Astrocyte (in vitro differentiated cells and primary cell): ENCODE measurements around the gene SMARCD3.

Experiments used
- EZH2 ChIP-seq: IDR thresholded peaks from 2 replicates; pipeline ENCODE4 v1.6.1; 2012; ENCODE audit warnings: mild to moderate bottlenecking, low read length, inconsistent platforms; ENCODE audit not compliant: insufficient read depth
- TF ChIP-seq, protein P1 (sequence below): IDR thresholded peaks from 2 replicates; pipeline ENCODE4 v1.5.1; 2011; ENCODE audit warnings: low read depth, mild to moderate bottlenecking, inconsistent platforms, low read length, moderate library complexity; ENCODE audit not compliant: insufficient read depth

DNA sequence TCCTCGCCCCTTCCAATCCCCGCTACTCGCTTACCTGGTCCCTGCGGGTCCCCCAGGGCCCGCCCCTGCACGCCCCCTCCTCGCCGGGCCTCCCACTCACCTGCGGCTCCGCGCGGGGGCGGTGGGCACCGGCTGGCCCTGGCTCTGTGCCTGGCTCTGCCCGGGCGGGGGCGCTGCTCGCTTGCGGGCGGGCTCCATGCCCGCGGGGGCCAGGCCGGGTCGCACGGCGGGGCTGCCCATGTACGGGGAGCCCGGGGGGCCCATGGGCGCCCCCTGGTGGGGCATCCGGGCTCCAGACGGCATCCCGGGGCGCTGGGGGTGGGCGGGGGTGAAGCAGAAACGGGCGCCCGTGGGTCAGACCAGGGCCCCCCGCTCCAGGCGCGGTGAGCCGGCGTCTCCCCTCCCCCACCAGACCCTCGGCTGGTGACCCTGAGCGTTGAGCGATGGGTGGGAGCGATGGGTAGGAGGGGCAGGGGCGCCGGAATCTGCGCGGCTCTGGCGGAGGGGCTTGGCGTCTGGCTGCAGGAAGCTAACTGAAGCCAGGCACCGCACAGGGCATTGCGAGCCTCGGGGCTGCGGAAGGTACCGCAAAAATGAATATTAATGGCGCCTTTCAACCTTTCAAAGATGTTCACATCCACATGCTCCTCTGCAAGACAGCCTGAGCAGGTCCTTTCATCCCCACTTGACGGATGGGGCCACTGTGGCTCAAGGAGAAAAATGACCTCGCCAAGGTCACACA, 3.0 kb downstream of the SMARCD3 start:
- TF ChIP-seq, protein P1, sequence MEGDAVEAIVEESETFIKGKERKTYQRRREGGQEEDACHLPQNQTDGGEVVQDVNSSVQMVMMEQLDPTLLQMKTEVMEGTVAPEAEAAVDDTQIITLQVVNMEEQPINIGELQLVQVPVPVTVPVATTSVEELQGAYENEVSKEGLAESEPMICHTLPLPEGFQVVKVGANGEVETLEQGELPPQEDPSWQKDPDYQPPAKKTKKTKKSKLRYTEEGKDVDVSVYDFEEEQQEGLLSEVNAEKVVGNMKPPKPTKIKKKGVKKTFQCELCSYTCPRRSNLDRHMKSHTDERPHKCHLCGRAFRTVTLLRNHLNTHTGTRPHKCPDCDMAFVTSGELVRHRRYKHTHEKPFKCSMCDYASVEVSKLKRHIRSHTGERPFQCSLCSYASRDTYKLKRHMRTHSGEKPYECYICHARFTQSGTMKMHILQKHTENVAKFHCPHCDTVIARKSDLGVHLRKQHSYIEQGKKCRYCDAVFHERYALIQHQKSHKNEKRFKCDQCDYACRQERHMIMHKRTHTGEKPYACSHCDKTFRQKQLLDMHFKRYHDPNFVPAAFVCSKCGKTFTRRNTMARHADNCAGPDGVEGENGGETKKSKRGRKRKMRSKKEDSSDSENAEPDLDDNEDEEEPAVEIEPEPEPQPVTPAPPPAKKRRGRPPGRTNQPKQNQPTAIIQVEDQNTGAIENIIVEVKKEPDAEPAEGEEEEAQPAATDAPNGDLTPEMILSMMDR = peak; percentile 9
- TF ChIP-seq EZH2 = no peak
